NCI-H345 treated with DMSO at 0.1 percent for 48 hours (cell line): ENCODE results near the gene ZIC3.
"Not testable (repeated sequence)": the region's sequence is repeated elsewhere in the genome, so short reads cannot be mapped to it uniquely, and the experiment has no call there.

Experiments used
- DNase-seq: peaks from one replicate; lab custom pipeline; 2025; ENCODE audit not compliant: unreplicated experiment; lab: John Stamatoyannopoulos, UW

The ZIC3 gene

DNA sequence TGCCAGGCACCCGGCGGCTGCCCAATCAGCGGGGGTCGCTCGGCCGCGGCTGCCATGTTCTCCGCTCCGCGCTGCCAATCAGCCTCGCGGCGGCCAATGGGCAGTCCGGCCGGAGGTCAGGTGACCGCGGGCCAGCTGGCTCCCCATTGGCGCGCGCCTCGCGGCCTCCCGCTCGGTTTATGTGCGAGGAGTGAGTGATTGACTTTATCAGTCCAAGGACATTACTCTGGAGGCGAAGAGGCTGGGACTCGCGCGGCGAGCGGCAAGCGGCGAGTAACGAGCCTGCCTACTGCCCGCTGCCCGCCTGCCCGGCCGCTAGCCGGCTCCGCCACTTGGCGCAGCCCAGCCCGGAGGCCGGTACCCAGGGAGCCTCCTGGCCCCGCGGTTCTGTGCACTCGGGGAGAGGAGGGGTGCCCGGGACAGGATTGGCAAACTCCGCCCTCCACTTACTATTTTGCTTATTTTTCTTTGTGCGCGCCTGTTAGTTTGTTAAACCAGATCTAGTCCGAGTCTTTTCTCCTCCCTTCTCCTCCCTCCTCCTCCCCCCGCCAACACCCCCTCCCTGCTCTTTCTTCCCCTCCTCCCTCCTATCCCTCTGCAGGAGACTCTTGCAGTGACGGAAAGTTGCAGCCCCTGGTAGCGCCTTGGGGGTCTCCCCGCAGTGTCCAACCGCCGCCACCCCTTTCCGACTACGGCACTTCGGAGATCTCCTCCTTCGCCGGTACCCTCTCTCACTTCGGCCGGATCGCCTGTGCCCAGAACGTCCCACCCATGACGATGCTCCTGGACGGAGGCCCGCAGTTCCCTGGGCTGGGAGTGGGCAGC lies at the start of gene ZIC3:
Gene ZIC3, plus strand, starts transcription at position 207 of the 825 bp plus-strand sequence. Its CDS starts 565 bp downstream, at position 772.
- no peak for DNase-seq

DNA sequence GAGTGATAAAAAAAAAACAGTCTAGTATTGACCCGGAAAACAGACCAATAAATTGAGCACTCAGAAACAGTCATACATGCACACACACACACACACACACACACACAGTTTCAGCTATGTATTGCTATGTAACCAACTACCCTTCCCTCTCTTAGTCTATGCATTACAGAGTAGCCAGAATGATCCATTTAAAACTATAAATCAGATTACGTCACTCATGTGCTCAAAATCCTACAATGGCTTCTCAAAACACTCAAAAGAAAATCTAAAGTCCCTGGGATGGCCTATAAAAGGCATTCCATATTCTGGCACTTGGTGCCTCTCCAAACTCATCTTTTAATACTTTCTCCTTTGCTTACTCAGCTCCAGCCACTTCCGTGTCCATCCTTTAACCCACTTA lies 46.5 kb upstream of the ZIC3 start:
- no peak for DNase-seq

DNA sequence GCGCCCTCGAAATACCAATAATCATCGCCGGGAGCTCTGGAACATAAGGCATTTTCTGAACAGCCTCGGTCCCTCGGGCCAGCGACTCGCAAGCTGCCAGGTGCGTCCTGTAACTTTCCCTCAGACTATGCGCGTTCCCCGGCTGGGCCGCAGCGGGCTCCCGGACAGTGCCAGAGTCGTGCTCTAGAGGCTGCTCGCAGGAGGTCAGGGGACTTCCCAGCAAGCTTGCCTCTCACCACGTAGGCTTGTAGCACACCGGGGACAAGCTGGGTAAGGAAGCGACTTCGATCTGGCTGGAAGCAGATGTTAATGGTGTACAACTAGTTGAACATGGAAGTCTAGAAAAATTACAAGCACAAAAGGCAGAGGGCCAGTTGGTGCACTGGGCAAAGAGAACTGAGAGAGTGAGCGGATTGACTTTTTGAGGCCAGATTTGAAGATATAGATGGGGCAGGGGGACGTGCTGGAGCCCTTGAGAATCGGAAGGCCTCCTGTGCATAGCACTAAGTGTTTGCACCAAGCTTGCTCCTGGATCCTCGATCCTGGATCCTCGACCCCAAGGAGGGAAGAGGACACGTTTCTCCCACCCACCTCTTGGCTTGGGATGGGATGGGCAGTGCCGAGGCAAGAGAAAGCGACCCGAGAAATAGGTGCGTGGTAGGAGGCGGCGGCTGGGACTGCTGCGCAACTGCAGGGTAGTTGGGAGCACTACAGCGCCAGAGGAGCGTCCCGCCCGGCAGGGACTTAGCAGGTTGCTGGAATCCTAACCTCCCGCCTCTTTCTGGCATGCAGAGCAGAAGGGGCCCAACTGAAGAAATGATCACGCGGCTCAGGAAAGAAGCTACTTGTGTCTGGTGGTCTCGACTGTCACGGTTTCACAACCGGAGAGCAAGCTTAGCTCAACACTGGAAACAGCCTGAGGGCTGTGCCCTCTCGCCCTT lies 19.9 kb upstream of the ZIC3 start:
- DNase-seq: no peak

DNA sequence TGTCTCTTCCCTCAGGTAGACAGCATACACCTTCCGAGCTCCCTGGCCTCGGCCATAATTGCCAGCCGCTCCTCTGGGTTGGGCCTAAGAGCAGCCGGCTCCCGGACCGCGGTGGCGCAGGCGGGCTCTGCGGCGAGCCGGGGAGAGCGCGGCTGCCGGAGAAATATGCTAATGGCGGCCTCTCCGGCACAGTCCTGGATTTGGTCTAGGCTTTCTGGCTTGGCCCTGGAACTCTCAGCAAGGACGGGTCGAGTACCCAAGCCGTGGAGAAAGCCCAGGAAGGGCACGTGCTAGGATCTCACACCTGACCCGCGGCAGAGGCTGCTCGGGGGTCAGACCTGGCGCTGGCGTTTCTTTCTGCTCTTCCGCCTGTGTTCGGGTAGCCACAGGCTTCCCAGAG lies 18.6 kb upstream of the ZIC3 start:
- DNase-seq: no peak

DNA sequence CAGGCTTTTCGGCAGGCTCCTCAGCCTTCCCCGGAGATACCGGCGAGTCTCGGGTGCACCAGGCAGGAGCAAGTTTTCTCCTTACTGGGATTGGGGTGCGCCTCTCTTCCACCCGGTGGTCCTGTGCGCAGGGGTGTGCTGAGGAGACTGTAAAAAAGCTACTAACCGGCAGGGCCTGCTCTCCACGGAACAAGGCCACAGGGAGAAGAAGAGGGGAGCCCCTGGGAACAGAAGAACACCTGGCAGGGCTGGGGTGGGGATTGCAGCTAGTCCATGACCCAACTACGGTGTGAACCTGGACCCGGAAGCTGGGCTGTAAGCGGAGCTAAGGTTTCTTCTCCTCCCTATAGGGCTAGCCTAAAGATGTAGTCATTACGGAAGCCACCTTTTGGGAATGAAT lies 17.7 kb upstream of the ZIC3 start:
- DNase-seq: no peak

DNA sequence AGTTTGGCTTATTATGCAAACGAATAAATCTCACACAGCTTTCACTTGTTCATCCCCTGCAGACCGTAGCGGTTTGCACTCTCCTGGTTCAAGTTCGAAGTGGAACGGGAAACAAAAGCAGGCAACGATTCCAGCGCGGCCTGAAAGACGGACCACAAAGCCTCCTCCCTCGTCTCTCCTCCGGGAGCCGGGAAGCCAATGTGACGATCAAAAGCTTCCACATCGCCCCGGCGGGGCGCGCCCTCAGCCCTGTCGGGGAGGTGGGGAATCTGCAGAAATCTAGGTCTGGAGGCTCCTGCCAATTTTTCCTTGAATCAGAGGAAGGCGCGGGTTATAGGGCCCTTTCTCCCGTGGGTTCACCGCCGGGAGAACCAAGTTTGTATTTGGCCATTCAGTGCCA lies 16.9 kb upstream of the ZIC3 start:
- no peak for DNase-seq

DNA sequence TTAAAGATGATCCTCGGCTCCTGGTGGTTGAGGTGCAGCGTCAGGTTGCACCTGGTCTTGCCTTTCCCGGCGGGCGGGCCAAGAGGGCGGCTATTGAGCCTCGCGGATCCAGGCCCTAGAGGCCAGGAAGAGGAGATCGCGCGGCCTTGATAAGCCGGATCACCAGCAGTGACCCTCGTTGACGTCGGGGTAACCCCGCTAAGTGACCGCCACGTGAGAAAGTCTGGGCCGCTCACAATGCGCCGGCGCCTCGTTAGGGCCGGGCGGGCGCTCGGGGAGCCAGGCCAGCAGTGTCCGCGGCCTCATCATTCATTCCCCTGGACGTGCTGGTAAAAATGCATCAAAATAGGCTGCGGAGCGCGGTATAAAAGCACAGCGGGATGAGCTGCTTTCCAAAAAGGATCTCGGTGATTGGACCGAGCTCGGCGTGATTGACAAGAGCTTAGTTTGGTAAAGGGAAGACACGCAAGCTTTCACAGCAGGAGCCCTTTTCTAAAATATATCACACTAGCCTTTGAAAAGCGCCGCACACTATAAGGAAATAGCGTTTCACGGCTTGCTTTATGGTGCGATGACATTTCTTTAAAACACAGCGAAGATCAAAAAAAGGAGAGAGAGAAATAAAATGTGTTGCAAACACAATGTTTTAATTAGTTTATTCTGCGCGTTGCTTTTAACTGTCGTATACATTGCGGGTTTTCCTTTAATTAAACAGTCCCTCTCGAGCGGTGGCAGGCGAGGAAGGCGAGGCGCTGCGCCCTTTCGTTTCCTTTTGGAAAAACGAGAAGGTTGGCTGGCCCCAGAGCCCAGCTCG lies 15.9 kb upstream of the ZIC3 start:
- no peak for DNase-seq

DNA sequence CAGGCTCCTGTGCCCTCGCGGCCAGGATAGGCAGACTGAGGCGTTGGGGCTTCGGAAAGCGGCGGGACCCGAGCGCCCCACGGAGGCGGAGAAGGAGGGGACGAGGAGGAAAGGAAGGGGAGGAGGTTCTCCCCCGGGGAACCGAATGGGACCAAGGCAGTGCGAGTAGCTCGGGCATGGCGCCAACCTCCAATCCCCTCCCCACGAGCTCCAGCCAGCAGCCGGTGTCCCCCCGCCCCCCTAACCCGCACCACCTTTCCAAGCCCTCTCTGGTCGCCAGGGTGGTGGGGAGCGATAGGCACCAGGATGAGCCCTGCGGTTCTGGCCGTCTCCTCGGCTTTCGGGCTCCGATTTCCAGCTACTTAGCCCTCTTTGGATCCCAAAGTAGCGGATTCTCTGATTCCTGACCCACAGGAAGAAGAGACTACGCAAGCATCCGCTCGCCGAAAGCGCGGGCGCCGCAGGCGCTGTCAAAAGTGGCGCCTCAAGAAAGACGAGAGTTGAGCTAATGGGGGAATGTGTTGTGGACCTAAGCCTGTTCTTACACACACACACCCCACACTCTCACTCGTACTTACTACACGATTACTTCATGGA lies 15.2 kb upstream of the ZIC3 start:
- DNase-seq: no peak

DNA sequence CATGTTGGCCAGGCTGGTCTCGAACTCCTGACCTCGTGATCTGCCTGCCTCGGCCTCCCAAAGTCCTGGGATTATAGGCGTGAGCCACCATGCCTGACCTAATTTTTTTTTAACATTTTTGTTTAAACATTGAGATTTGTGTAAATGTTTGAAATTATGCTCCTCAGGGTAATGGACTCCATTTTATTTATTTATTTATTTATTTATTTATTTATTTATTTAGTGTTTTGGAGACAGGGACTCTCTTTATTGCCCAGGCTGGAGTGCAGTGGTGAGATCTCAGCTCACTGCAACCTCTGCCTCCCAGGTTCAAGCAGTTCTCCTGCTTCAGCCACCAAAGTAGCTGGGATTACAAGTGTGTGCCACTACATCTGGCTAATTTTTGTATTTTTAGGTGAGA lies 13.8 kb upstream of the ZIC3 start:
- DNase-seq: not testable (repeated sequence)

DNA sequence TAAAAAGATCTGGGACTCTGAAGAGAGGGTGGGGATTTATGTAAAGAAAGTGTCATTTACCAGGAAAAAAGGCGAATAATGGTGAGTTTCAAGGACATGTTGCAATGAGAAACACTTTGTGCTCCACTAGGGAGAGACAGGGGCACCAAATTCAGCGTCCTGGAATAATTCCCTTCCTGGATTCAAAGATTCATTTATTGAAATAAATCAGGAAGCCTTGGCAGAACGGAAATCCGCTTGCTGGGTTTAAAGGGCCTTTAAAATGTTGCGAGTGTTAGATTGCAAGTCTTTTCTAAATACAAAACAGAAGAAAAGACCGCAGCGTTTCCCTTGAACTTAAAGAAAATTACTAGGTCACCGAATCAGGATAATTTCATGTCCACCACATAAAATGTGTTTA lies 3.8 kb upstream of the ZIC3 start:
- DNase-seq: no peak

DNA sequence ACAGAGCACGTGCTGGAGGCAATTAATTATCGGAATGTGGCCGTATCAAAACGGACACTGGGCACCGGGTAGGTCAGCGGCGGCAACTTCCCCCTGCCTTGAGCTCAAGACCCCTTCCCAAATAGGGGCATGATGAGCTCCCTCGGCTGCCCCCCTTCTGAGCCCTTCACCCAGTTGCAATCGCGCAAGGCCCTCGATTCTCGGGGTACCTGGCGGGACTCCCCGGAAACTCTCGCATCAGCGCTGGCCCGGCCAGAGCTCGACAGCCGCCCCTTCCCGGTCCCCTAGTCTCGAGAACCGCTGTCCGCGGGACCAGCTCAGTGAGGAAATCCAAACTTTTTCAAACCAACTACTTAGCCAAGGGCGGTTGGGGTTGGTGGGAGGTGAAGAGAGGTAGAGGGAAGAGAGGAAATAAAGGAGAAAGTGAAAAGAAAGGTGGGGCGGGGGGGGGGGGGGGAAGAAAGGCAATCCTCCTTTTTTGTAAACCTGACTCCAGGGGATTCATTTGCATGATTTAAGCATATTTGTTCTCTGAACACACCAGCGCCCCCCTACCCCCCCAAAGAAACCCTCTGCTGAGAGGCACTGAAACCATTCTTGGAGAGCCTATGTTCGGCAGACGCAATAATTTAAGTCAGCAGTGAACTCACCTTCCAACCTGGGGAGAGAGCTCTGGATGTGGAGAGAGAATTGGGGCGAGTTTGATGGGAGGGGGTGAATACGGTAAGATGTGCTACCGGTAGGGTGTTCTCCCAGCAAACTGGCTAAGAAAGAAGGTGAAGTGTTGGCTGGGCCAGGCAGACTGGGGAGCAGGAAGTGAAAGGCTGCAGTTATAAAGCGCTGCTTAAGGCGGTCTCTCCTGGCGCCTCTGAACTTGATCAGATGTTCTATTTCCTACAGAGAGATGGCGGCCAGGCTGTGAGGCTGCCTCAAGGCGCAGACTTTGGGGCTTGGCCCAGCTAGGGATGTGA lies 2.0 kb upstream of the ZIC3 start:
- no peak for DNase-seq

DNA sequence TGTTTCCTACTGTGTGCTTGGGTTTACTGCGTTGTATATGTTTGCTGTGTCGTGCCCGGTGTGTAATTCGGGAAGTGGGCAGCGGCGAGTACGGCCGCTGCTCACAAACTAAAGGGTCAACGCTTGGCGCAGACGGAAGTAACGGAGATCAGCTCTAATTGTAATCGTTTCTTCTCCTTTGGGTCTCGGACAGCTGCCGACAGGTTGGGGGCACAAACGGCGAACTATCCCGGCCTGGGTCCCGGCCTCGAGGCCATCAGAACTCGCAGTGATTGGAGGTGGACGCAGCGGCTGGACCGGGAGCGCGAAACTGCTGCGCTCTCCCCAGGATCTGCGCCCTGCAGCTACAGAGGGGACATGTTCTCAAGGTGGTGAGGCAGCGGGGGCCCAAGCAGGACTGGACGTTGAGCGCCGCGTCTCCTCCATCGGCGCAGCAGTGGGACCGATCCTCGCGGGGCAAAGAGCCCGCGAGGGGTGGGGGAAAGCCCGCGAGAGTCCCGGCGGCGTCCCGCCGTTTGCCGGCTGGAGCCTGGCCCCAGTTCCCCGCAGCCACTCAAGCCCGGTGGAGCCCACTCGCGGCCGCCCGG lies 516 bp upstream of the ZIC3 start:
- DNase-seq: no peak

DNA sequence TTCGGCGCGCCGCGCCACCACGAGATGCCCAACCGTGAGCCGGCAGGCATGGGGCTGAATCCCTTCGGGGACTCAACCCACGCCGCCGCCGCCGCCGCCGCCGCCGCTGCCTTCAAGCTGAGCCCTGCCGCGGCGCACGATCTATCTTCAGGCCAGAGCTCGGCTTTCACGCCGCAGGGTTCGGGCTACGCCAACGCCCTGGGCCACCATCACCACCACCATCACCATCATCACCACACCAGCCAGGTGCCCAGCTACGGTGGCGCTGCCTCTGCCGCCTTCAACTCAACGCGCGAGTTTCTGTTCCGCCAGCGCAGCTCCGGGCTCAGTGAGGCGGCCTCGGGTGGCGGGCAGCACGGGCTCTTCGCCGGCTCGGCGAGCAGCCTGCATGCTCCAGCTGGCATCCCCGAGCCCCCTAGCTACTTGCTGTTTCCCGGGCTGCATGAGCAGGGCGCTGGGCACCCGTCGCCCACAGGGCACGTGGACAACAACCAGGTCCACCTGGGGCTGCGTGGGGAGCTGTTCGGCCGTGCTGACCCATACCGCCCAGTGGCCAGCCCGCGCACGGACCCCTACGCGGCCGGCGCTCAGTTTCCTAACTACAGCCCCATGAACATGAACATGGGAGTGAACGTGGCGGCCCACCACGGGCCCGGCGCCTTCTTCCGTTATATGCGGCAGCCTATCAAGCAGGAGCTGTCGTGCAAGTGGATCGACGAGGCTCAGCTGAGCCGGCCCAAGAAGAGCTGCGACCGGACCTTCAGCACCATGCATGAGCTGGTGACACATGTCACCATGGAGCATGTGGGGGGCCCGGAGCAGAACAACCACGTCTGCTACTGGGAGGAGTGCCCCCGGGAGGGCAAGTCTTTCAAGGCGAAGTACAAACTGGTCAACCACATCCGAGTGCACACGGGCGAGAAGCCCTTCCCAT lies 1.1 kb downstream of the ZIC3 start:
- DNase-seq: no peak

DNA sequence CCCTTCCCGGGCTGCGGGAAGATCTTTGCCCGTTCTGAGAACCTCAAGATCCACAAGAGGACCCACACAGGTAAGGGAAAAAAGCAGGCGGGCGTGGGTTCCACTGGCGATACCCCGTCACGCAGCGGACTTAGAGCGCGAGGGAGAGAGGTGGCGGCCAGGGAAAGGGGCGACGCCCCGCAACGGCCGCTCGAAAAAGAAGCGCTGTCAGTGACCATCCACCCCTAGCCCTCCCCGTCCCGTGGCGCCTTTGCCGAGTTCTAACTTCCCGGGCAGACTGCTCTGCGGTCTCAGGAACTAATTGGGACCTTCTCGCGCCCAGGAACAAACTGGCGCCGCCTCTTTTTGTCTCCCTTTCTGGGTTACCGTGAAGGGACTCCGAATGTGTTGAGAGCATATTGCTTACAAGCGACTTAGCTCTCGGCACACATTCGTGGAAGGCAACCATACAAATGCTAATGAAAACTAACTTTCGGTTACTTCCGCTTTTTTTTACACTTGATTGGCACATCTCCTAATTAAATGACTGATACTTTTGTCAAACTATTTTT lies 1.8 kb downstream of the ZIC3 start:
- DNase-seq: no peak

DNA sequence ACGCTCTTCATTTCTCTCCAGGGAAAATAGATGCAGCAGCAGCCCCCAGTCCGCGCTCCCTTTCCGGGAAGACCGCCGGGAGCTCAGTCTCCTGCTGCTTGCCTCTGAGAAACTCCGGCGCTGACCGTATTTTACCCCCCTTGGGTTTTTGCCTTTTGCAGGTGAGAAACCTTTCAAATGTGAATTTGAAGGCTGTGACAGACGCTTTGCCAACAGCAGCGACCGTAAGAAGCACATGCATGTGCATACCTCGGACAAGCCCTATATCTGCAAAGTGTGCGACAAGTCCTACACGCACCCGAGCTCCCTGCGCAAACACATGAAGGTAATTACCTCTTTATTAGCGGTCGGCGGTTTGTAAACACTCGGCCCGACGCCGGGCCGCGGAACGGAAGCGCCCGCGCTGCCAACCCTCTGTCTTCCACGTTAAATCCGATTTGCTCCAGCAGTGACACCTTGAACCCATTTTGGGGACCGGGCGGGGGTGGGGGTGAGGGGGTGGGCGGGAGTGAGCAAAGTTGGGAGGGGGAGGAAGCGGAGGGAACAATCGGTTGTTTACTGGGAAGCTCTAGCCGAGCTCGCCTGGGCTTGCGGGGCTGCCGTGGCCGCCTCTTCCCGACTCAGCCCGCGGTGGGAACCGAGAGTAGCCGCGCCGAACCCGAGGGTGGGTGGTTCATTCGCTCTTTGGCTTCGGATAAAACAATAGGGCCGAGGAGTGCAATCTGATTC lies 3.0 kb downstream of the ZIC3 start:
- DNase-seq: no peak

DNA sequence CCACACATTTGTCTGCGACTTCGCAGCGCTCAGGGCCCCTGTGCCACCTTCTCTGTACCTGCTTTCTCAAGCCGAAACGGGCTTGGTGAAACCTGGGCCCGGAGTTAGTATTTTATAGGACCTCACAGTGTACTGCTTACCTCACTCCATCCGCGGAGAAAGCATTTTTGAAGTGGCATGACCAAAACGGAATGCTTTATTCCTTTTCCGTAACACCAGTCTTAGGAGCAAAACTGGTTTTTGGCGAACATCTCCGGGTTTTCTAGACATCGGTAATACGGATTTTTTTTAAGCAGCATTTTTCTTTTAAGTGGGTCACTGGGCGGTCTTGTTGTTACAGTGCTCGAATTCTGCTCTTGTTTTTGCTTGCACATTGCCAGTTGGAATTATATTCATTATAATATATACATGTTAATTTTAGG lies 3.6 kb downstream of the ZIC3 start:
- DNase-seq: no peak
